IMR-90 (cell line): ENCODE measurements around the gene GOSR1. TPM values are rescaled to one million over a fixed set of nuclear protein-coding genes. Genes with fewer than 3 reads are reported as not detected.
"Not testable (repeated sequence)": the region's sequence is repeated elsewhere in the genome, so short reads cannot be mapped to it uniquely, and the experiment has no call there.

ENCODE experiments used
- ATAC-seq: fragments of 200-7000 bp; cut with Tn5 transposase; 2 replicates; pipeline ENCODE4 v1.9.1; 2020; ENCODE audit warnings: low read depth, mild to moderate bottlenecking, moderate library complexity
- BruUV-seq: library from RNA; stranded (reverse); fragments of 400-500 nt; replicated peaks from 2 replicates; lab custom pipeline; 2021; lab: Mats Ljungman, UMichigan
- CTCF ChIA-PET: fragments of 300-600 bp; formaldehyde crosslinking; extraction: SDS; loops from one replicate; lab custom pipeline; 2021; ENCODE audit warnings: antibody characterized with exemption; lab: Yijun Ruan, JAX
- POLR2A ChIA-PET: fragments of 300-600 bp; sonication (Branson Sonifier 250); formaldehyde crosslinking; loops from one replicate; lab custom pipeline; 2022; ENCODE audit warnings: antibody characterized with exemption; ENCODE audit not compliant: unreplicated experiment; lab: Charles Lee
- DNase-seq: peaks from one replicate; pipeline ENCODE4 v3.0.0; 2013
- H2AFZ ChIP-seq: replicated peaks from 2 replicates; pipeline ENCODE3; 2013; ENCODE audit warnings: low read length, mild to moderate bottlenecking; ENCODE audit not compliant: poor library complexity
- H2AK5ac ChIP-seq: 2 replicates; pipeline ENCODE4 v1.6.1; 2013; ENCODE audit warnings: low read depth, low read length, inconsistent platforms
- H2AK9ac ChIP-seq: replicated peaks from 2 replicates; pipeline ENCODE3; 2013; ENCODE audit warnings: mild to moderate bottlenecking, low read depth, low read length, moderate library complexity; ENCODE audit not compliant: poor library complexity
- H2BK120ac ChIP-seq: 2 replicates; pipeline ENCODE4 v1.6.1; 2013; ENCODE audit warnings: low read depth, low read length, inconsistent platforms
- H2BK15ac ChIP-seq: 3 replicates; pipeline ENCODE4 v1.6.1; 2013; ENCODE audit warnings: low read depth, low read length, inconsistent platforms
- H2BK20ac ChIP-seq: 2 replicates; pipeline ENCODE4 v1.6.1; 2013; ENCODE audit warnings: low read depth, mild to moderate bottlenecking, inconsistent platforms, low read length, moderate library complexity
- H2BK5ac ChIP-seq: 2 replicates; pipeline ENCODE4 v1.6.1; 2013; ENCODE audit warnings: mild to moderate bottlenecking, low read depth, low read length, inconsistent platforms; ENCODE audit not compliant: poor library complexity, severe bottlenecking
- H3K14ac ChIP-seq: replicated peaks from 2 replicates; pipeline ENCODE4 v1.6.1; 2013; ENCODE audit warnings: low read depth, low read length, inconsistent platforms
- H3K18ac ChIP-seq: 2 replicates; pipeline ENCODE4 v1.6.1; 2013; ENCODE audit warnings: low read depth, low read length, control low read depth
- H3K23ac ChIP-seq: 2 replicates; pipeline ENCODE4 v1.6.1; 2013; ENCODE audit warnings: low read depth, low read length, inconsistent platforms
- H3K27ac ChIP-seq: 2 replicates; pipeline ENCODE4 v1.5.1; 2013; ENCODE audit warnings: mild to moderate bottlenecking, control low read depth, low read length; ENCODE audit not compliant: insufficient read depth
- H3K27me3 ChIP-seq: 2 replicates; pipeline ENCODE4 v1.6.1; 2013; ENCODE audit warnings: low read length; ENCODE audit not compliant: control insufficient read depth, insufficient read depth
- H3K36me3 ChIP-seq: 2 replicates; pipeline ENCODE4 v1.6.1; 2013; ENCODE audit warnings: low read length, mixed read lengths; ENCODE audit not compliant: control insufficient read depth, insufficient read depth
- H3K4ac ChIP-seq: 2 replicates; pipeline ENCODE4 v1.6.1; 2013; ENCODE audit warnings: low read depth, low read length, inconsistent platforms
- H3K4me1 ChIP-seq: 2 replicates; pipeline ENCODE4 v1.6.1; 2013; ENCODE audit warnings: low read length, mixed read lengths; ENCODE audit not compliant: control insufficient read depth, insufficient read depth
- H3K4me2 ChIP-seq: 2 replicates; pipeline ENCODE4 v1.6.1; 2013; ENCODE audit warnings: low read depth, mild to moderate bottlenecking, control low read depth, low read length, moderate library complexity
- H3K4me3 ChIP-seq: 2 replicates; pipeline ENCODE4 v1.5.1; 2013; ENCODE audit warnings: low read depth, mild to moderate bottlenecking, control low read depth, low read length, moderate library complexity; ENCODE audit not compliant: insufficient read depth
- H3K56ac ChIP-seq: 2 replicates; pipeline ENCODE4 v1.6.1; 2013; ENCODE audit warnings: low read length, inconsistent platforms; ENCODE audit not compliant: insufficient read depth; ENCODE audit errors: extremely low read depth
- H3K79me1 ChIP-seq, 2 experiments: 2 replicates each; pipeline ENCODE4 v1.6.1; 2013; ENCODE audit warnings: low read length in 2 of 2, inconsistent platforms in 1 of 2, low read depth in 1 of 2
- H3K9ac ChIP-seq: 2 replicates; pipeline ENCODE4 v1.6.1; 2013; ENCODE audit warnings: low read depth, low read length, control low read depth
- H3K9me1 ChIP-seq: 2 replicates; pipeline ENCODE4 v1.6.1; 2013; ENCODE audit warnings: low read length, inconsistent platforms; ENCODE audit not compliant: insufficient read depth
- H3K9me3 ChIP-seq: 2 replicates; pipeline ENCODE4 v1.6.1; 2013; ENCODE audit warnings: low read length; ENCODE audit not compliant: control insufficient read depth, insufficient read depth
- H4K20me1 ChIP-seq: 2 replicates; pipeline ENCODE4 v1.6.1; 2013; ENCODE audit warnings: low read length, inconsistent platforms; ENCODE audit not compliant: insufficient read depth
- H4K5ac ChIP-seq: 2 replicates; pipeline ENCODE4 v1.6.1; 2013; ENCODE audit warnings: mild to moderate bottlenecking, low read depth, low read length, control low read depth
- H4K8ac ChIP-seq, 2 experiments: 2 replicates each; pipeline ENCODE4 v1.6.1; 2013; ENCODE audit warnings: low read depth in 2 of 2, low read length in 2 of 2, control low read depth in 1 of 2, inconsistent platforms in 1 of 2
- H4K91ac ChIP-seq: 2 replicates; pipeline ENCODE4 v1.6.1; 2013; ENCODE audit warnings: low read depth, low read length, inconsistent platforms; ENCODE audit not compliant: insufficient read depth
- WGBS, 2 experiments: methylation state at CpG; one replicate each; pipeline versions ENCODE4 v1.1.5 to v1.1.7; 2013; ENCODE audit warnings: missing lambda C conversion rate in 2 of 2; ENCODE audit not compliant: insufficient read length in 1 of 2; ENCODE audit errors: extremely low coverage in 2 of 2; 5-methylcytosine and 5-hydroxymethylcytosine counted together
- dilution Hi-C: fragments of 300-500 bp; cut with HindIII; formaldehyde crosslinking; loops from one replicate; pipeline ENCODE4 v1.14.3; 2018; ENCODE audit warnings: low sequenced_read_pairs; ENCODE audit not compliant: unreplicated experiment
- in situ Hi-C: fragments of 300-500 bp; cut with MboI; formaldehyde crosslinking; loops from 3 replicates; pipeline ENCODE4 v1.14.3; 2019; ENCODE audit warnings: low sequenced_read_pairs, inconsistent platforms, mixed read lengths
- intact Hi-C: fragments of 100-400 bp; cut with micrococcal nuclease; formaldehyde crosslinking; loops from 2 replicates; pipeline ENCODE4 v1.10.0; 2022
- polyA plus RNA-seq, 3 experiments: library from polyadenylated mRNA; depleted of rRNA; stranded (reverse); fragments of >200 nt; gene quantifications; 2 replicates each; pipeline ENCODE4 v1.2.3, GENCODE V29; 2012; ENCODE audit warnings: low replicate concordance in 1 of 3
- total RNA-seq: library from RNA; depleted of rRNA; stranded (reverse); fragments of >200 nt; gene quantifications from 2 replicates; pipeline ENCODE4 v1.2.3, GENCODE V29; 2012

GOSR1 gene
- total and polyA plus RNA-seq, 2 of the 4 experiments (the other 2 are of a cell fraction), result 21.2 to 47.5 TPM

DNA sequence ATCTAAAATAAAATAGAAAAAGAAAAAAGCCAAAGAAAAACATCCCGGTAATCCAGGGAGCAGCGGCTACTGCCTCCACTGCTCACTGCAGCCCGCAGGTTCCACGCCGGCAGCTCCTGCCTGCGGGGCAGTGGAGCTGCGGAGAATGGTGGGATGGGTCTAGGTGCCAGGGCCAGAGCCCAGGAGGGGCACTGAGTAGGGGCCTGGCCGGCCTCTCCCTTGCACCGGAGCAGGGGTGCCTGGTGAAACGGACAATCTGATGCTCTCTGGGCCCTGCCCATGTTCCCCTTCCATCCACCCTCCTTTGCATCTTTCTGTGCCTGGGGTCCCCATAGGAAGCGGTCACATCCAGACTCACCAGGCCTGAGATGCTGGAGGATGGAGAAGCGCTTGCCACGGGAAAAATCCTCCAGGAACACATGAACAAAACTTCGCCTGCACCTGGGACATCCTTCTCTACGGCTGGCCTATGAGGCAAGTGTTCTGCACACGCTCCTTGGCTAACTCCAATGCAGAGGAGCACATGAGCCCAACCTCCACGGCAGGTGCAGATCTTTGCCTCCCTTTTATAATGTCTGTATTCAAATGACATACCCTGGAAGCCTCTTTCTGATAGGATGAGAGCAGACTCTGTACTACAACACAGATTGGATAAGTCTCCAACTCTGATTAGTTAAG lies 98.6 kb downstream of the GOSR1 start:
- H4K91ac ChIP-seq, DNase-seq, H3K4me3 ChIP-seq, H2AK5ac ChIP-seq, H2BK120ac ChIP-seq, H2AK9ac ChIP-seq, H3K56ac ChIP-seq, H3K9me1 ChIP-seq, CTCF ChIA-PET, H3K9ac ChIP-seq, H4K20me1 ChIP-seq, dilution Hi-C loops, H2BK15ac ChIP-seq, H3K18ac ChIP-seq, H2AFZ ChIP-seq, H3K4me2 ChIP-seq, H2BK5ac ChIP-seq, ATAC-seq, H3K9me3 ChIP-seq, H3K4me1 ChIP-seq, H3K36me3 ChIP-seq, H2BK20ac ChIP-seq, H3K14ac ChIP-seq, POLR2A ChIA-PET, H3K27ac ChIP-seq, BruUV-seq, H4K5ac ChIP-seq, H3K4ac ChIP-seq, intact Hi-C loops, H3K23ac ChIP-seq, H3K79me1 ChIP-seq, in situ Hi-C loops, H4K8ac ChIP-seq: not testable (repeated sequence)
- peaks cover 23% of the 10 kb centered on the region for H3K27me3 ChIP-seq
- 80% methylated on average over 5 of the region's 17 CpGs; no CpG with 5 or more reads in 1 of the 2 experiments for whole genome bisulfite sequencing, 2 experiments
